ELF-1 (cell line): Measurements from ENCODE around the gene EIF2B5.
"Not testable (repeated sequence)": the region's sequence is repeated elsewhere in the genome, so short reads cannot be mapped to it uniquely, and the experiment has no call there.

Experiments used
- DNase-seq: peaks from one replicate; pipeline ENCODE4 v3.0.0-alpha.2; 2016; ENCODE audit warnings: low read depth, low spot score

EIF2B5 gene

GRCh38 chr3:184145751-184146270 lies 10.7 kb downstream of the EIF2B5 start:
- DNase-seq = no peak

GRCh38 chr3:184148076-184148475 lies 12.9 kb downstream of the EIF2B5 start:
- DNase-seq = no peak

- no peak for DNase-seq
These were observed 14.0 kb downstream of the EIF2B5 start for GRCh38 chr3:184149123-184149522.

- peak; percentile 19 for DNase-seq
These were observed 14.6 kb downstream of the EIF2B5 start for GRCh38 chr3:184149770-184150169.

GRCh38 chr3:184154885-184155643 lies 19.9 kb downstream of the EIF2B5 start, which contains the start of gene DVL3:
Gene DVL3 (plus strand): TSS chr3:184155377. CDS start chr3:184155636, 259 bp downstream.
- peak; percentile 69 for DNase-seq

GRCh38 chr3:184155644-184156521 lies 20.7 kb downstream of the EIF2B5 start:
- DNase-seq = peak; percentile 52

GRCh38 chr3:184156522-184156955 lies 21.4 kb downstream of the EIF2B5 start:
- peak; percentile 71 for DNase-seq

GRCh38 chr3:184157206-184157605 lies 22.0 kb downstream of the EIF2B5 start:
- DNase-seq = no peak

GRCh38 chr3:184158404-184158803 lies 23.2 kb downstream of the EIF2B5 start:
- no peak for DNase-seq

- DNase-seq = no peak
These were observed 25.3 kb downstream of the EIF2B5 start for GRCh38 chr3:184160456-184160855.

GRCh38 chr3:184162571-184163070 lies 27.5 kb downstream of the EIF2B5 start:
- not testable (repeated sequence) for DNase-seq

GRCh38 chr3:184164648-184165330 lies 29.6 kb downstream of the EIF2B5 start:
- DNase-seq = no peak

GRCh38 chr3:184165543-184165942 lies 30.4 kb downstream of the EIF2B5 start:
- DNase-seq = no peak

GRCh38 chr3:184166671-184167070 lies 31.5 kb downstream of the EIF2B5 start:
- no peak for DNase-seq

- no peak for DNase-seq
These were observed 32.6 kb downstream of the EIF2B5 start for GRCh38 chr3:184167786-184168185.

GRCh38 chr3:184168363-184169120 lies 33.4 kb downstream of the EIF2B5 start:
- DNase-seq = no peak

- peak; percentile 23 for DNase-seq
These were observed 35.0 kb downstream of the EIF2B5 start for GRCh38 chr3:184169896-184170875.

- peak; percentile 68 for DNase-seq
These were observed 36.4 kb downstream of the EIF2B5 start for GRCh38 chr3:184171562-184171961.

GRCh38 chr3:184172681-184173373 lies 37.7 kb downstream of the EIF2B5 start:
- no peak for DNase-seq
